Thoracic aorta (tissue), 2 donors: ENCODE measurements around the gene WNK2. TPM values are rescaled to one million over a fixed set of nuclear protein-coding genes. Genes with fewer than 3 reads are reported as not detected.

Experiments
- ATAC-seq: fragments of 150-250 bp; one replicate; pipeline ENCODE4 v1.8.0; 2017; ENCODE audit warnings: low read depth; ENCODE audit not compliant: insufficient number of reproducible peaks, low FRiP score
- DNase-seq: peaks from one replicate; pipeline ENCODE4 v3.0.0-alpha.2; 2020; ENCODE audit warnings: low spot score
- H3K27ac ChIP-seq, 2 donors: fragments of 200-600 bp; sonication (generic); 1 replicate in 1 of 2; 2 replicates in 1 of 2; pipeline ENCODE4 v1.5.1; 2016; ENCODE audit warnings: mild to moderate bottlenecking in 2 of 2, moderate library complexity in 2 of 2
- H3K27me3 ChIP-seq: fragments of 200-600 bp; sonication (generic); replicated peaks from 2 replicates; pipeline ENCODE4 v1.6.0; 2016; ENCODE audit warnings: mild to moderate bottlenecking; ENCODE audit not compliant: insufficient read depth
- H3K36me3 ChIP-seq: fragments of 200-600 bp; sonication (generic); one replicate; pipeline ENCODE4 v1.5.1; 2016
- H3K4me1 ChIP-seq, 2 donors: fragments of 200-600 bp; sonication (generic); 1 replicate in 1 of 2; 2 replicates in 1 of 2; pipeline versions ENCODE4 v1.5.1 to v1.6.0; 2016; ENCODE audit warnings: low read depth in 2 of 2, mild to moderate bottlenecking in 1 of 2; ENCODE audit not compliant: control insufficient read depth in 1 of 2
- H3K4me3 ChIP-seq: fragments of 200-600 bp; sonication (generic); 2 replicates; pipeline ENCODE4 v1.5.1; 2016; ENCODE audit warnings: mild to moderate bottlenecking
- H3K9me3 ChIP-seq: fragments of 200-600 bp; sonication (generic); 2 replicates; pipeline ENCODE4 v1.5.1; 2016
- CTCF ChIP-seq: fragments of 200-600 bp; sonication (generic); IDR thresholded peaks from one replicate; pipeline ENCODE4 v1.5.1; 2019; ENCODE audit warnings: antibody characterized with exemption
- total RNA-seq, 2 donors: library from RNA; depleted of rRNA; stranded (reverse); fragments of >200 nt; gene quantifications; one replicate each; pipeline versions ENCODE4 v1.1.0 to v1.2.3, GENCODE V29; 2016

WNK2 gene
- total RNA-seq, 2 donors from 2014 or later: 0.95 to 4.7 TPM

- DNase-seq (no peak), ATAC-seq (no peak)
- peaks cover 4 to 16% of the 10 kb centered on the region in 2 donors for H3K4me1 ChIP-seq
- no peaks in the 10 kb centered on the region for H3K27me3 ChIP-seq
- TF ChIP-seq CTCF: no peak
- no peak overlapping the region for H3K4me3 ChIP-seq
- H3K9me3 ChIP-seq: no peaks in the 10 kb centered on the region
- no peak overlapping the region for H3K27ac ChIP-seq
- no peaks in the 10 kb centered on the region for H3K36me3 ChIP-seq
These were observed 3.6 kb downstream of the WNK2 start for GRCh38 chr9:93187574-93187973.

- Histone ChIP-seq H3K9me3 (no peaks in the 10 kb centered on the region), H3K4me3 (no peak overlapping the region), H3K27me3 (no peaks in the 10 kb centered on the region), H3K36me3 (no peaks in the 10 kb centered on the region), H3K4me1 (peaks cover 4 to 11% of the 10 kb centered on the region in 2 donors), H3K27ac (no peak overlapping the region)
- no peak for ATAC-seq
- no peak for TF ChIP-seq CTCF
- DNase-seq: no peak
These were observed 4.8 kb downstream of the WNK2 start for GRCh38 chr9:93188426-93189368.

GRCh38 chr9:93189369-93190132 is 5.6 kb downstream of the WNK2 start:
- no peak for TF ChIP-seq CTCF
- H3K9me3 ChIP-seq: no peaks in the 10 kb centered on the region
- no peaks in the 10 kb centered on the region for H3K36me3 ChIP-seq
- no peak overlapping the region for H3K4me3 ChIP-seq
- H3K27ac ChIP-seq: no peak overlapping the region
- no peaks in the 10 kb centered on the region for H3K27me3 ChIP-seq
- DNase-seq (no peak), ATAC-seq (no peak)
- peaks cover 2 to 3% of the 10 kb centered on the region in 2 donors for H3K4me1 ChIP-seq

- no peak for TF ChIP-seq CTCF
- no peaks in the 10 kb centered on the region for H3K9me3 ChIP-seq
- no peak for DNase-seq
- ATAC-seq: no peak
- no peaks in the 10 kb centered on the region for H3K27me3 ChIP-seq
- H3K36me3 ChIP-seq: no peaks in the 10 kb centered on the region
- no peaks in the 10 kb centered on the region for H3K4me1 ChIP-seq
- H3K4me3 ChIP-seq: no peak overlapping the region
- H3K27ac ChIP-seq: no peak overlapping the region
These were observed 6.2 kb downstream of the WNK2 start for GRCh38 chr9:93190133-93190525.
